ENCODE measurements around the gene TEX264.

DNA sequence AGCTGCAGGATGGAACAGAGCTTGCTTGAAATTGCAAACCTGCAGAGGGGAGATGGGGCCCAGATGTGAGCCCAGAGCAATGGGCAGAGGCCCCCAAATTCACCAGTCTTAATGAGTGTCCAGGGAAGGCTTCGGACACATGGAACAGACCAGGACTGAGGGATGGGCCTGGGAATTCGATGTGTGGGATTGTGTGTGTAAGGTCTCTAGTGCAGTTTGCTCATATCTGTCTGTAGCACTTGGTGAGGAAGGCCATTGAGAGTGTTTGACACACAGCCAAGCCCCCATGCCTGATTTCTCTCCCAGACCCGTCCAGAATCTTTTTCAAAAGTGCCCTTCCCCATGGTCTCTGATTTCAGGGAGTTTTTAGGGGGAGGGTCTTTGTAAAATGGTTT, 17.2 kb downstream of the TEX264 start:
- TF ChIP-seq NFYB (CRISPR knock-in tag; conservative IDR thresholded peaks at IDR 0.05; ENCODE audit: low read depth) (no peak), NFE2L1 (CRISPR knock-in tag; IDR thresholded peaks at IDR 0.05) (no peak), ZBTB21 (CRISPR knock-in tag; IDR thresholded peaks at IDR 0.05; ENCODE audit: borderline replicate concordance) (no peak), GABPB1 (CRISPR knock-in tag; IDR thresholded peaks at IDR 0.05) (no peak)
- TF ChIP-seq, protein P1, sequence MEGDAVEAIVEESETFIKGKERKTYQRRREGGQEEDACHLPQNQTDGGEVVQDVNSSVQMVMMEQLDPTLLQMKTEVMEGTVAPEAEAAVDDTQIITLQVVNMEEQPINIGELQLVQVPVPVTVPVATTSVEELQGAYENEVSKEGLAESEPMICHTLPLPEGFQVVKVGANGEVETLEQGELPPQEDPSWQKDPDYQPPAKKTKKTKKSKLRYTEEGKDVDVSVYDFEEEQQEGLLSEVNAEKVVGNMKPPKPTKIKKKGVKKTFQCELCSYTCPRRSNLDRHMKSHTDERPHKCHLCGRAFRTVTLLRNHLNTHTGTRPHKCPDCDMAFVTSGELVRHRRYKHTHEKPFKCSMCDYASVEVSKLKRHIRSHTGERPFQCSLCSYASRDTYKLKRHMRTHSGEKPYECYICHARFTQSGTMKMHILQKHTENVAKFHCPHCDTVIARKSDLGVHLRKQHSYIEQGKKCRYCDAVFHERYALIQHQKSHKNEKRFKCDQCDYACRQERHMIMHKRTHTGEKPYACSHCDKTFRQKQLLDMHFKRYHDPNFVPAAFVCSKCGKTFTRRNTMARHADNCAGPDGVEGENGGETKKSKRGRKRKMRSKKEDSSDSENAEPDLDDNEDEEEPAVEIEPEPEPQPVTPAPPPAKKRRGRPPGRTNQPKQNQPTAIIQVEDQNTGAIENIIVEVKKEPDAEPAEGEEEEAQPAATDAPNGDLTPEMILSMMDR (IDR thresholded peaks at IDR 0.05): no peak
- TF ChIP-seq, protein P2, sequence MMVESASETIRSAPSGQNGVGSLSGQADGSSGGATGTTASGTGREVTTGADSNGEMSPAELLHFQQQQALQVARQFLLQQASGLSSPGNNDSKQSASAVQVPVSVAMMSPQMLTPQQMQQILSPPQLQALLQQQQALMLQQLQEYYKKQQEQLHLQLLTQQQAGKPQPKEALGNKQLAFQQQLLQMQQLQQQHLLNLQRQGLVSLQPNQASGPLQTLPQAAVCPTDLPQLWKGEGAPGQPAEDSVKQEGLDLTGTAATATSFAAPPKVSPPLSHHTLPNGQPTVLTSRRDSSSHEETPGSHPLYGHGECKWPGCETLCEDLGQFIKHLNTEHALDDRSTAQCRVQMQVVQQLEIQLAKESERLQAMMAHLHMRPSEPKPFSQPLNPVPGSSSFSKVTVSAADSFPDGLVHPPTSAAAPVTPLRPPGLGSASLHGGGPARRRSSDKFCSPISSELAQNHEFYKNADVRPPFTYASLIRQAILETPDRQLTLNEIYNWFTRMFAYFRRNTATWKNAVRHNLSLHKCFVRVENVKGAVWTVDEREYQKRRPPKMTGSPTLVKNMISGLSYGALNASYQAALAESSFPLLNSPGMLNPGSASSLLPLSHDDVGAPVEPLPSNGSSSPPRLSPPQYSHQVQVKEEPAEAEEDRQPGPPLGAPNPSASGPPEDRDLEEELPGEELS (CRISPR knock-in tag; IDR thresholded peaks at IDR 0.05): no peak

Data from WTC11 (cell line).